PC-9 (cell line): ENCODE measurements around the gene TXNDC8.

Experiments used
- EZH2 ChIP-seq: fragments of 200-600 bp; sonication (generic); IDR thresholded peaks from 2 replicates; pipeline ENCODE4 v1.8.0; 2017; ENCODE audit warnings: antibody characterized with exemption, low read depth
- TF ChIP-seq, protein P1 (sequence below): fragments of 200-600 bp; sonication (generic); conservative IDR thresholded peaks from 2 replicates; pipeline ENCODE4 v1.6.1; 2017; ENCODE audit warnings: mixed run types, antibody characterized with exemption, mild to moderate bottlenecking, moderate library complexity

GRCh38 chr9:110293248-110293647 is 44.4 kb downstream of the TXNDC8 start:
- TF ChIP-seq, protein P1, sequence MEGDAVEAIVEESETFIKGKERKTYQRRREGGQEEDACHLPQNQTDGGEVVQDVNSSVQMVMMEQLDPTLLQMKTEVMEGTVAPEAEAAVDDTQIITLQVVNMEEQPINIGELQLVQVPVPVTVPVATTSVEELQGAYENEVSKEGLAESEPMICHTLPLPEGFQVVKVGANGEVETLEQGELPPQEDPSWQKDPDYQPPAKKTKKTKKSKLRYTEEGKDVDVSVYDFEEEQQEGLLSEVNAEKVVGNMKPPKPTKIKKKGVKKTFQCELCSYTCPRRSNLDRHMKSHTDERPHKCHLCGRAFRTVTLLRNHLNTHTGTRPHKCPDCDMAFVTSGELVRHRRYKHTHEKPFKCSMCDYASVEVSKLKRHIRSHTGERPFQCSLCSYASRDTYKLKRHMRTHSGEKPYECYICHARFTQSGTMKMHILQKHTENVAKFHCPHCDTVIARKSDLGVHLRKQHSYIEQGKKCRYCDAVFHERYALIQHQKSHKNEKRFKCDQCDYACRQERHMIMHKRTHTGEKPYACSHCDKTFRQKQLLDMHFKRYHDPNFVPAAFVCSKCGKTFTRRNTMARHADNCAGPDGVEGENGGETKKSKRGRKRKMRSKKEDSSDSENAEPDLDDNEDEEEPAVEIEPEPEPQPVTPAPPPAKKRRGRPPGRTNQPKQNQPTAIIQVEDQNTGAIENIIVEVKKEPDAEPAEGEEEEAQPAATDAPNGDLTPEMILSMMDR: no peak
- no peak for TF ChIP-seq EZH2
